ENCODE results near the gene CCDC12.

DNA sequence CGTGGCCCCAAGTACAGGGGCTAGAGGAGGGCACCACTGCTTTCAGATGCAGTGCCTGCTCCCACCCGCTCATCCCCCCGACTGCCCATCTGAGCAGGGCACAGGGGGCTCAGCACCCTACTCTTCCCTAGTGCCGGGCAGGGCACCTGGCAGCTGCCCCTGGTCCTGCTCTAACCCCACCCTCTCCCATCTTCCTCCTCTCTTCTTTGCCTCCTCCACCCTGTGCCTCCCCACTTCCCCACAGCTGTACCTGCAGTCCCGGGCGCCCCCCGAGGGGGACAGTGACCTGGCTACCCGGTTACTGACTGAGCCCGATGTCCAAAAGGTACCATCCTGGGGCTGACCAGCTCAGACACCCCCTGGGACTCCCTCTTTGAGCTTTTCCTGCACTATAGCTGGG lies 15.7 kb upstream of the CCDC12 start:
- TF ChIP-seq, protein P1, sequence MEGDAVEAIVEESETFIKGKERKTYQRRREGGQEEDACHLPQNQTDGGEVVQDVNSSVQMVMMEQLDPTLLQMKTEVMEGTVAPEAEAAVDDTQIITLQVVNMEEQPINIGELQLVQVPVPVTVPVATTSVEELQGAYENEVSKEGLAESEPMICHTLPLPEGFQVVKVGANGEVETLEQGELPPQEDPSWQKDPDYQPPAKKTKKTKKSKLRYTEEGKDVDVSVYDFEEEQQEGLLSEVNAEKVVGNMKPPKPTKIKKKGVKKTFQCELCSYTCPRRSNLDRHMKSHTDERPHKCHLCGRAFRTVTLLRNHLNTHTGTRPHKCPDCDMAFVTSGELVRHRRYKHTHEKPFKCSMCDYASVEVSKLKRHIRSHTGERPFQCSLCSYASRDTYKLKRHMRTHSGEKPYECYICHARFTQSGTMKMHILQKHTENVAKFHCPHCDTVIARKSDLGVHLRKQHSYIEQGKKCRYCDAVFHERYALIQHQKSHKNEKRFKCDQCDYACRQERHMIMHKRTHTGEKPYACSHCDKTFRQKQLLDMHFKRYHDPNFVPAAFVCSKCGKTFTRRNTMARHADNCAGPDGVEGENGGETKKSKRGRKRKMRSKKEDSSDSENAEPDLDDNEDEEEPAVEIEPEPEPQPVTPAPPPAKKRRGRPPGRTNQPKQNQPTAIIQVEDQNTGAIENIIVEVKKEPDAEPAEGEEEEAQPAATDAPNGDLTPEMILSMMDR (IDR thresholded peaks at IDR 0.05; ENCODE audit: insufficient read depth, low read length) = no peak
- TF ChIP-seq GABPA (IDR thresholded peaks at IDR 0.05; ENCODE audit: low read depth) (no peak), POLR2AphosphoS5 (IDR thresholded peaks at IDR 0.05; ENCODE audit: low read depth) (no peak; the same call in 1 of the 2 replicates)
- TF ChIP-seq, protein P2, sequence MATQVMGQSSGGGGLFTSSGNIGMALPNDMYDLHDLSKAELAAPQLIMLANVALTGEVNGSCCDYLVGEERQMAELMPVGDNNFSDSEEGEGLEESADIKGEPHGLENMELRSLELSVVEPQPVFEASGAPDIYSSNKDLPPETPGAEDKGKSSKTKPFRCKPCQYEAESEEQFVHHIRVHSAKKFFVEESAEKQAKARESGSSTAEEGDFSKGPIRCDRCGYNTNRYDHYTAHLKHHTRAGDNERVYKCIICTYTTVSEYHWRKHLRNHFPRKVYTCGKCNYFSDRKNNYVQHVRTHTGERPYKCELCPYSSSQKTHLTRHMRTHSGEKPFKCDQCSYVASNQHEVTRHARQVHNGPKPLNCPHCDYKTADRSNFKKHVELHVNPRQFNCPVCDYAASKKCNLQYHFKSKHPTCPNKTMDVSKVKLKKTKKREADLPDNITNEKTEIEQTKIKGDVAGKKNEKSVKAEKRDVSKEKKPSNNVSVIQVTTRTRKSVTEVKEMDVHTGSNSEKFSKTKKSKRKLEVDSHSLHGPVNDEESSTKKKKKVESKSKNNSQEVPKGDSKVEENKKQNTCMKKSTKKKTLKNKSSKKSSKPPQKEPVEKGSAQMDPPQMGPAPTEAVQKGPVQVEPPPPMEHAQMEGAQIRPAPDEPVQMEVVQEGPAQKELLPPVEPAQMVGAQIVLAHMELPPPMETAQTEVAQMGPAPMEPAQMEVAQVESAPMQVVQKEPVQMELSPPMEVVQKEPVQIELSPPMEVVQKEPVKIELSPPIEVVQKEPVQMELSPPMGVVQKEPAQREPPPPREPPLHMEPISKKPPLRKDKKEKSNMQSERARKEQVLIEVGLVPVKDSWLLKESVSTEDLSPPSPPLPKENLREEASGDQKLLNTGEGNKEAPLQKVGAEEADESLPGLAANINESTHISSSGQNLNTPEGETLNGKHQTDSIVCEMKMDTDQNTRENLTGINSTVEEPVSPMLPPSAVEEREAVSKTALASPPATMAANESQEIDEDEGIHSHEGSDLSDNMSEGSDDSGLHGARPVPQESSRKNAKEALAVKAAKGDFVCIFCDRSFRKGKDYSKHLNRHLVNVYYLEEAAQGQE (IDR thresholded peaks at IDR 0.05; ENCODE audit: insufficient replicate concordance, low read depth) = no peak

Data from HL-60 (cell line).